Measurements from ENCODE around the gene KMT2C.
"Not testable (repeated sequence)": the region's sequence is repeated elsewhere in the genome, so short reads cannot be mapped to it uniquely, and the experiment has no call there.

The KMT2C gene

DNA sequence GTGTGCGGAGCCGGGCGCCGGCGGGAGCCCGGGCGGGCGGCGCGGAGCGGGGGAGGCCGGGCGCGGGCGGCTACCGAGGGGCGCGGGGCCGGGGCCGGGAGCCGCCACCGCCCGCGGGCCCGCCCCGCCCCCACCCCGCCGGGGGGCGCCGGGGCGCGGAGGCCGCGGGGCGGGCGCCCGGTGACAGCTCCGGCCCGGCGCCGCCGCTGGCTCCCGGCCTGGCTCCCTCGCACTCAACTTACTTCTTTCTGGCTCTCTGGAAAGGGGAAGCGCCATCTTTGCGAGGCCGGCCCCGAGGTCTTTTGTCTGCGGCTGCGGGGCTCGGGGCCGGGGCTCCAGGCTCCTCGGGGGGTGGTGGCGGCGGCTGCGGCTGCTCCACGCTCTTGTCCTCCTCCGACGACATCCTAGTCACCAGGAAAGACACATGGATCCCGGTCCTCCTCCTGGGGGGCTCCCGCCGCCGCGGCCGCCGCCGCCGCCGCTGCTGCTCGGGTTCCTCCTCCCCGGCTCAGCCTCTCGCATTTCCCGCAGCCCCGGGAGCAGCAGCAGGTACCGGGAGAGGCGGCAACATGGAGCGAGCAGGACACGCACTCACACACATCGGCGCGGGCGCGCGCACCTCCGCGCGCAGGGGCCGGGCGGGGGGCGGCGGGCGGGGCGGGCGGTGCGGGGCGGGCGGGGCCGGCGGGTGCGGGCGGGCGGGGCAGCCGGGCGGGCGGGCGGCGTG, at the start of gene KMT2C:
Gene KMT2C (minus strand): TSS at position 620 of the 727 bp plus-strand sequence. CDS start 217 bp downstream, at position 403.
- peaks cover 20% of the 10 kb centered on the region for H3K4me1 ChIP-seq (ENCODE audit: control insufficient read depth, insufficient read depth, low read length)
- H3K9ac ChIP-seq (ENCODE audit: low read depth, low read length), result peak within 1 kb of the TSS; percentile 51; the same call in 1 of the 2 replicates
- H3K36me3 ChIP-seq (ENCODE audit: control insufficient read depth, insufficient read depth, low read length), result no peaks in the 10 kb centered on the region
- H3K9me3 ChIP-seq (ENCODE audit: control insufficient read depth, insufficient read depth, low read length), result no peaks in the 10 kb centered on the region
- peaks cover 3% of the 10 kb centered on the region; the same call in 1 of the 2 replicates for H3K27me3 ChIP-seq (ENCODE audit: control insufficient read depth, insufficient read depth, low read length)
- peak within 1 kb of the TSS; percentile 85 for H3K4me3 ChIP-seq (ENCODE audit: low read depth, low read length)
- peak within 1 kb of the TSS; percentile 90 for H3K27ac ChIP-seq (ENCODE audit: low read depth, low read length)

DNA sequence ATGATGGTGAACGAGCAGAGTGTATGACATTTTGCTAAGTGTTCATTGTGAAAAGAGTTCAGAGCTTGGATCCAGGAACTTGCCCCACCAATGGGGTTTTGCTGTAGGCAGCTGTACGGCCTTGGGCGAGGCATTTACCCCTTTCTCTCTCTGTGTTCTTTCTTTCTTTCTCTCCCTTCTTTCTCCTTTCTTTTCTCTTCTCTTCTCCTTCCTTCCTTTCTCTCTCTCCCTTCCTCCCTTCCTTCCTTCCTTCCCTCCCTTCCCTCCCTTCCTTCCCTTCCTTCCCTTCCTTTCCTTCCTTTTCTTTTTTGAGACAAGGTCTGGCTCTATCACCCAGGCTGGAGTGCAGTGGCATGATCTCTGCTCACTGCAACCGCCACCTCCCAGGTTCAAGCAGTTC, 45.3 kb upstream of the KMT2C start:
- no peaks in the 10 kb centered on the region for H3K9me3 ChIP-seq (ENCODE audit: control insufficient read depth, insufficient read depth, low read length)
- no peak overlapping the region for H3K4me3 ChIP-seq (ENCODE audit: low read depth, low read length)
- H3K27me3 ChIP-seq (ENCODE audit: control insufficient read depth, insufficient read depth, low read length), result no peaks in the 10 kb centered on the region
- H3K9ac ChIP-seq (ENCODE audit: low read depth, low read length), result no peak overlapping the region
- no peaks in the 10 kb centered on the region for H3K4me1 ChIP-seq (ENCODE audit: control insufficient read depth, insufficient read depth, low read length)
- H3K27ac ChIP-seq (ENCODE audit: low read depth, low read length), result no peak overlapping the region
- no peaks in the 10 kb centered on the region for H3K36me3 ChIP-seq (ENCODE audit: control insufficient read depth, insufficient read depth, low read length)

- H3K4me3 ChIP-seq (ENCODE audit: low read depth, low read length), result no peak overlapping the region
- no peak overlapping the region for H3K9ac ChIP-seq (ENCODE audit: low read depth, low read length)
- no peaks in the 10 kb centered on the region for H3K4me1 ChIP-seq (ENCODE audit: control insufficient read depth, insufficient read depth, low read length)
- H3K9me3 ChIP-seq (ENCODE audit: control insufficient read depth, insufficient read depth, low read length), result no peaks in the 10 kb centered on the region
- H3K36me3 ChIP-seq (ENCODE audit: control insufficient read depth, insufficient read depth, low read length), result no peaks in the 10 kb centered on the region
- H3K27ac ChIP-seq (ENCODE audit: low read depth, low read length), result no peak overlapping the region
- no peaks in the 10 kb centered on the region for H3K27me3 ChIP-seq (ENCODE audit: control insufficient read depth, insufficient read depth, low read length)
These were observed 44.9 kb upstream of the KMT2C start for GRCh38 chr7:152480664-152481063.

DNA sequence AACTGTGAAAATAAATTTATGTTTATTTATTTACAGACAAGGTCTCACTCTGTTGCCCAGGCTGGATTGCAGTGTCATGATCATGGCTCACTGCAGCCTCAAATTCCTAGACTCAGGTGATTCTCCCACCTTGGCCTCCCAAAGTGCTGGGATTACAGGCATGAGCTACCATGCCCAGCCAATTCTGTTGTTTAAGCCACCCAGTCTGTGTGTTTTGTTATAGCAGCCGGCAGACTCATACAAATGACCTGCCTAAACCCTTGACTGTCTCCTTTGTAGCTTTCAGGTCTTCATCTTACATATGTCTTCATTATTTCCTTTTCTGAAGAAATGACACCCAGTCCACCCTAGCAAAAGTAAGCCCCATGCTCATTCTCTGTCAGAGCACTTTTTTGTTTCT, 43.8 kb upstream of the KMT2C start:
- Histone ChIP-seq H3K4me1 (ENCODE audit: control insufficient read depth, insufficient read depth, low read length) (no peaks in the 10 kb centered on the region), H3K4me3 (ENCODE audit: low read depth, low read length) (no peak overlapping the region), H3K9me3 (ENCODE audit: control insufficient read depth, insufficient read depth, low read length) (no peaks in the 10 kb centered on the region), H3K36me3 (ENCODE audit: control insufficient read depth, insufficient read depth, low read length) (no peaks in the 10 kb centered on the region), H3K27me3 (ENCODE audit: control insufficient read depth, insufficient read depth, low read length) (no peaks in the 10 kb centered on the region), H3K9ac (ENCODE audit: low read depth, low read length) (no peak overlapping the region), H3K27ac (ENCODE audit: low read depth, low read length) (no peak overlapping the region)

DNA sequence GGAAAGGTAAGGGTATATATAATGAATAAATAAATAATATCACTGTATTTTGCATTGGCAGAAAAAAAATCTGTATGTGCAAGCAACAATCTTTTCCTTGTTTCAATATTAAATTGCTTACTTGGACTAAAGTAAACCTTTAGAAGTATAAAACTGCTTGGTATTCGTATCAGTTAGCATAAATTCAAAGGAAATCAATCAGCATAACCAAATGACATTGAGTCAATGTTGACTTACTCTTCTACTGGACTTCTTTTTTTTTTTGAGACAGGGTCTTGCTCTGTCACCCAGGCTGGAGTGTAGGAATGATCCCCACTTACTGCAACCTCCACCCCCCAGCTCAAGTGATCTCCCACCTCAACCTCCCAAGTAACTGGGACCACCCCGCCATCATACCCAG, 42.3 kb upstream of the KMT2C start:
- no peaks in the 10 kb centered on the region for H3K9me3 ChIP-seq (ENCODE audit: control insufficient read depth, insufficient read depth, low read length)
- no peaks in the 10 kb centered on the region for H3K27me3 ChIP-seq (ENCODE audit: control insufficient read depth, insufficient read depth, low read length)
- H3K27ac ChIP-seq (ENCODE audit: low read depth, low read length), result no peak overlapping the region
- no peak overlapping the region for H3K4me3 ChIP-seq (ENCODE audit: low read depth, low read length)
- no peaks in the 10 kb centered on the region for H3K4me1 ChIP-seq (ENCODE audit: control insufficient read depth, insufficient read depth, low read length)
- H3K9ac ChIP-seq (ENCODE audit: low read depth, low read length), result no peak overlapping the region
- no peaks in the 10 kb centered on the region for H3K36me3 ChIP-seq (ENCODE audit: control insufficient read depth, insufficient read depth, low read length)

DNA sequence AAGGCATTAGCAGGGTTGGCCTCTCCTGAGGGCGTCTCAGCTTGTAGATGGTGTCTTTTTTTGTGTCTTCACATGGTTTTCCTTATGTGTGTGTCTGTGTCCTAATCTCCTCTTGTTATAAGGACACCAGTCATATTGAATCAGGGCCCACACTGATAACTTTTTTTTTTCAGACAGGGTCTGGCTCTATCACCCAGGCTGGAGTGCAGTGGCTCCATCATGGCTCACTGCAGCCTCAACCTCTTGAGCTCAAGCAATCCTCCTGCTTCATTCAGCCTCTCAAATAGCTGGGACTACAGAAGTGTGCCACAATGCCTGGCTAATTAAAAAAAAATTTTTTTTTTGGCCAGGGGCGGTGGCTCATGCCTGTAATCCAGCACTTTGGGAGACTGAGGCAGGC, 41.3 kb upstream of the KMT2C start:
- H3K9ac ChIP-seq (ENCODE audit: low read depth, low read length), result no peak overlapping the region
- no peak overlapping the region for H3K4me3 ChIP-seq (ENCODE audit: low read depth, low read length)
- no peaks in the 10 kb centered on the region for H3K36me3 ChIP-seq (ENCODE audit: control insufficient read depth, insufficient read depth, low read length)
- no peaks in the 10 kb centered on the region for H3K9me3 ChIP-seq (ENCODE audit: control insufficient read depth, insufficient read depth, low read length)
- H3K27me3 ChIP-seq (ENCODE audit: control insufficient read depth, insufficient read depth, low read length), result no peaks in the 10 kb centered on the region
- no peaks in the 10 kb centered on the region for H3K4me1 ChIP-seq (ENCODE audit: control insufficient read depth, insufficient read depth, low read length)
- no peak overlapping the region for H3K27ac ChIP-seq (ENCODE audit: low read depth, low read length)

DNA sequence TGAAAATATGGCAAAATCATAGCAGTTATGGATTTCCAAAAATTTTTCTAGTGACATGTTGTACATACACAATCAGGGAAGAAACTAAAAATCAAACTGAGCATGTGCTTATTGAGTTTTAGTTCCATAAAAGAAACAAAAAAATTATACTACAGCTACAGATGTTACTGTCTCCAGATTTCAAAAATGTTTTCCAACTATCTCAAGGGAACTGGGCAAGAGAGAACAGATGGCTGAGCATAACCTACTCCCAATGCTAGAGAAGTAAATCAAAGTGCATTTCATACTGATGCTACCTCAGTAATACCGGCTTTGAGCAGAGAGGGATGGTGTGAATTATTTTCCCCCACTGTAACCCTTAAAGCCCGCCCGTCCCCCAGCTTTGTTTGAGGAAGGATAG, 40.7 kb upstream of the KMT2C start:
- Histone ChIP-seq H3K4me3 (ENCODE audit: low read depth, low read length) (no peak overlapping the region), H3K9me3 (ENCODE audit: control insufficient read depth, insufficient read depth, low read length) (peaks cover under 1% of the 10 kb centered on the region), H3K27me3 (ENCODE audit: control insufficient read depth, insufficient read depth, low read length) (no peaks in the 10 kb centered on the region), H3K9ac (ENCODE audit: low read depth, low read length) (no peak overlapping the region), H3K36me3 (ENCODE audit: control insufficient read depth, insufficient read depth, low read length) (no peaks in the 10 kb centered on the region), H3K4me1 (ENCODE audit: control insufficient read depth, insufficient read depth, low read length) (no peaks in the 10 kb centered on the region), H3K27ac (ENCODE audit: low read depth, low read length) (no peak overlapping the region)

- H3K36me3 ChIP-seq (ENCODE audit: control insufficient read depth, insufficient read depth, low read length); H3K9ac ChIP-seq (ENCODE audit: low read depth, low read length); H3K27me3 ChIP-seq (ENCODE audit: control insufficient read depth, insufficient read depth, low read length); H3K4me3 ChIP-seq (ENCODE audit: low read depth, low read length); H3K27ac ChIP-seq (ENCODE audit: low read depth, low read length); H3K4me1 ChIP-seq (ENCODE audit: control insufficient read depth, insufficient read depth, low read length): not testable (repeated sequence)
- H3K9me3 ChIP-seq (ENCODE audit: control insufficient read depth, insufficient read depth, low read length), result peaks cover 11% of the 10 kb centered on the region
These were observed 35.3 kb upstream of the KMT2C start for GRCh38 chr7:152471023-152471620.

GRCh38 chr7:152470251-152471022, 34.6 kb upstream of the KMT2C start:
- not testable (repeated sequence) for H3K36me3 ChIP-seq (ENCODE audit: control insufficient read depth, insufficient read depth, low read length); H3K27ac ChIP-seq (ENCODE audit: low read depth, low read length); H3K9ac ChIP-seq (ENCODE audit: low read depth, low read length); H3K27me3 ChIP-seq (ENCODE audit: control insufficient read depth, insufficient read depth, low read length); H3K4me1 ChIP-seq (ENCODE audit: control insufficient read depth, insufficient read depth, low read length); H3K4me3 ChIP-seq (ENCODE audit: low read depth, low read length)
- H3K9me3 ChIP-seq (ENCODE audit: control insufficient read depth, insufficient read depth, low read length), result peaks cover 11% of the 10 kb centered on the region

DNA sequence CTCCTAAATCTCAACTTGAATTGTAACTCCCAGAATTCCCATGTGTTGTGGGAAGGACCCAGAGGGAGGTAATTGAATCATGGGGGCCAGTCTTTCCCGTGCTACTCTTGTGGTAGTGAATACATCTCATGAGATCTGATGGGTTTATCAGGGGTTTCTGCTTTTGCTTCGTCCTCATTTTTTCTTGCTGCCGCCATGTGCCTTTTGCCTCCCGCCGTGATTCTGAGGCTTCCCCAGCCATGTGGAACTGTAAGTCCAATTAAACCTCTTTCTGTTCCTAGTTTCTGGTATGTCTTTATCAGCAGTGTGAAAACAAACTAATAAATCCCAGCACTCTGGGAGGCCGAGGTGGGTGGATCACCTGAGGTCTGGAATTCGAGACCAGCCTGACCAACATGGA, 33.8 kb upstream of the KMT2C start:
- H3K27ac ChIP-seq (ENCODE audit: low read depth, low read length); H3K4me3 ChIP-seq (ENCODE audit: low read depth, low read length); H3K27me3 ChIP-seq (ENCODE audit: control insufficient read depth, insufficient read depth, low read length); H3K36me3 ChIP-seq (ENCODE audit: control insufficient read depth, insufficient read depth, low read length); H3K4me1 ChIP-seq (ENCODE audit: control insufficient read depth, insufficient read depth, low read length); H3K9ac ChIP-seq (ENCODE audit: low read depth, low read length): not testable (repeated sequence)
- peaks cover 11% of the 10 kb centered on the region for H3K9me3 ChIP-seq (ENCODE audit: control insufficient read depth, insufficient read depth, low read length)

DNA sequence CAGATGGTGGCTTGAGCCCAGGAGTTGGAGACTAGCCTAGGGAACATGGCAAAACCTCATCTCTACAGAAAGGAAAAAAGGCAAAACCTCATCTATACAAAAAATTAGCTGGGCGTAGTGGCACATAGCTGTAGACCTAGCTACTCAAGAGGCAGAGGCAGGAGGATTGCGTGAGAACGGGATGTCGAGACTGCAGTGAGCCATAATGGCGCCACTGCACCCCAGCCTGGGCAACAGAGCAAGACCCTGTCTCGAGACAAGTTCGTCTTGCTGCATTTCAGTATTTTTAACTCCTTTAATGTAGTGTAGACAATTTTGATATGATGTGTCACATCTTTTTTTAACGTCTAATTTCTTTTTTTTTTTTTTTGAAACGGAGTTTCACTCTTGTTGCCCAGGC, 31.4 kb upstream of the KMT2C start:
- H3K4me1 ChIP-seq (ENCODE audit: control insufficient read depth, insufficient read depth, low read length), result peaks cover 4% of the 10 kb centered on the region
- no peaks in the 10 kb centered on the region for H3K36me3 ChIP-seq (ENCODE audit: control insufficient read depth, insufficient read depth, low read length)
- no peak overlapping the region for H3K9ac ChIP-seq (ENCODE audit: low read depth, low read length)
- 0 out of 2 replicates have a peak, but pooled peaks cover 2% of the 10 kb centered on the region for H3K27me3 ChIP-seq (ENCODE audit: control insufficient read depth, insufficient read depth, low read length)
- H3K9me3 ChIP-seq (ENCODE audit: control insufficient read depth, insufficient read depth, low read length), result peaks cover 11% of the 10 kb centered on the region
- no peak overlapping the region for H3K27ac ChIP-seq (ENCODE audit: low read depth, low read length)
- H3K4me3 ChIP-seq (ENCODE audit: low read depth, low read length), result no peak overlapping the region

Data from HUES48 (cell line).